RWPE1 (cell line): ENCODE results near the gene PER2.

Experiments used
- CTCF ChIA-PET: fragments of 350-600 bp; sonication (Branson Sonifier 250); formaldehyde crosslinking; extraction: SDS; loops from one replicate; lab custom pipeline; 2021; lab: Yijun Ruan, JAX
- POLR2A ChIA-PET: fragments of 400-600 bp; formaldehyde crosslinking; extraction: SDS; loops from one replicate; lab custom pipeline; 2020; ENCODE audit warnings: antibody characterized with exemption; ENCODE audit not compliant: low non-redundant PET; lab: Yijun Ruan, JAX
- DNase-seq: peaks from one replicate; pipeline ENCODE4 v3.0.0; 2012; ENCODE audit warnings: low spot score
- H3K27ac ChIP-seq: fragments of 450-650 bp; 2 replicates; pipeline ENCODE4 v1.5.1; 2017
- CTCF ChIP-seq: fragments of 450-650 bp; conservative IDR thresholded peaks from 2 replicates; pipeline ENCODE4 v1.5.1; 2017; ENCODE audit warnings: low read depth, mild to moderate bottlenecking

The PER2 gene

GRCh38 chr2:238271061-238271554, 17.3 kb downstream of the PER2 start:
- no peak for TF ChIP-seq CTCF
- H3K27ac ChIP-seq: peak overlapping the region; percentile 49
- CTCF ChIA-PET: no interaction called here
- DNase-seq: no peak
- POLR2A ChIA-PET: no interaction called here

- no peak for DNase-seq
- H3K27ac ChIP-seq: peak overlapping the region; percentile 49
- TF ChIP-seq CTCF: no peak
- POLR2A ChIA-PET: no interaction called here
- CTCF ChIA-PET: interaction anchor here (0.6 kb wide), 1 partner anchor 224 kb away, joined by 5 read pairs; no protein-coding TSS in a partner anchor
Observed at GRCh38 chr2:238270606-238271005, 17.8 kb downstream of the PER2 start.

GRCh38 chr2:238269741-238270140, 18.7 kb downstream of the PER2 start:
- no peak overlapping the region for H3K27ac ChIP-seq
- CTCF ChIA-PET: interaction anchor here (0.5 kb wide), 1 partner anchor 118 kb away, joined by 3 read pairs; no protein-coding TSS in a partner anchor
- no peak for TF ChIP-seq CTCF
- no peak for DNase-seq
- POLR2A ChIA-PET: no interaction called here

GRCh38 chr2:238267884-238268680, 20.3 kb downstream of the PER2 start:
- POLR2A ChIA-PET: interaction anchor here (0.6 kb wide), 1 partner anchor 11 kb away, joined by 3 read pairs; no protein-coding TSS in a partner anchor
- no peak for DNase-seq
- CTCF ChIA-PET: interaction anchor here (0.6 to 1.6 kb wide), 4 partner anchors 11 to 709 kb away, joined by 3 to 6 read pairs (median 4); no protein-coding TSS in a partner anchor
- TF ChIP-seq CTCF: no peak
- H3K27ac ChIP-seq: peak overlapping the region; percentile 81

- no peak for TF ChIP-seq CTCF
- peak; percentile 79 for DNase-seq
- peak overlapping the region; percentile 81 for H3K27ac ChIP-seq
- POLR2A ChIA-PET: interaction anchor here (0.6 kb wide), 3 partner anchors 12 to 708 kb away, joined by 3 to 6 read pairs (median 3); no protein-coding TSS in a partner anchor
- CTCF ChIA-PET: interaction anchor here (0.6 to 1.6 kb wide), 4 partner anchors 11 to 606 kb away, joined by 3 to 6 read pairs (median 3); no protein-coding TSS in a partner anchor
Observed at GRCh38 chr2:238267341-238267710, 21.1 kb downstream of the PER2 start.

- POLR2A ChIA-PET: no interaction called here
- no peak overlapping the region for H3K27ac ChIP-seq
- DNase-seq: no peak
Observed at GRCh38 chr2:238265605-238266004, 22.8 kb downstream of the PER2 start.

More at GRCh38 chr2:238265605-238266004, 22.8 kb downstream of the PER2 start:
- no peak for TF ChIP-seq CTCF
- CTCF ChIA-PET: no interaction called here
